GM13976 (cell line): Measurements from ENCODE around the gene NUP62.

Experiments
- DNase-seq: peaks from one replicate; pipeline ENCODE4 v3.0.0; 2012; ENCODE audit warnings: low spot score
- in situ Hi-C: fragments of 300-500 bp; cut with MboI; formaldehyde crosslinking; loops from one replicate; pipeline ENCODE4 v1.12.0; 2022; ENCODE audit warnings: low sequenced_read_pairs, mixed read lengths, inconsistent platforms; ENCODE audit not compliant: unreplicated experiment
- TF ChIP-seq, protein P1 (sequence below): IDR thresholded peaks from 2 replicates; pipeline ENCODE4 v1.5.1; 2012; ENCODE audit warnings: borderline replicate concordance, mild to moderate bottlenecking; ENCODE audit not compliant: insufficient read depth; ENCODE audit errors: extremely low read depth, missing control alignments, control extremely low read depth

Gene NUP62

GRCh38 chr19:49874503-49875157 is 54.7 kb downstream of the NUP62 start:
- no peak for DNase-seq
- TF ChIP-seq, protein P1, sequence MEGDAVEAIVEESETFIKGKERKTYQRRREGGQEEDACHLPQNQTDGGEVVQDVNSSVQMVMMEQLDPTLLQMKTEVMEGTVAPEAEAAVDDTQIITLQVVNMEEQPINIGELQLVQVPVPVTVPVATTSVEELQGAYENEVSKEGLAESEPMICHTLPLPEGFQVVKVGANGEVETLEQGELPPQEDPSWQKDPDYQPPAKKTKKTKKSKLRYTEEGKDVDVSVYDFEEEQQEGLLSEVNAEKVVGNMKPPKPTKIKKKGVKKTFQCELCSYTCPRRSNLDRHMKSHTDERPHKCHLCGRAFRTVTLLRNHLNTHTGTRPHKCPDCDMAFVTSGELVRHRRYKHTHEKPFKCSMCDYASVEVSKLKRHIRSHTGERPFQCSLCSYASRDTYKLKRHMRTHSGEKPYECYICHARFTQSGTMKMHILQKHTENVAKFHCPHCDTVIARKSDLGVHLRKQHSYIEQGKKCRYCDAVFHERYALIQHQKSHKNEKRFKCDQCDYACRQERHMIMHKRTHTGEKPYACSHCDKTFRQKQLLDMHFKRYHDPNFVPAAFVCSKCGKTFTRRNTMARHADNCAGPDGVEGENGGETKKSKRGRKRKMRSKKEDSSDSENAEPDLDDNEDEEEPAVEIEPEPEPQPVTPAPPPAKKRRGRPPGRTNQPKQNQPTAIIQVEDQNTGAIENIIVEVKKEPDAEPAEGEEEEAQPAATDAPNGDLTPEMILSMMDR = no peak
- in situ Hi-C loops = no loop called here

DNA sequence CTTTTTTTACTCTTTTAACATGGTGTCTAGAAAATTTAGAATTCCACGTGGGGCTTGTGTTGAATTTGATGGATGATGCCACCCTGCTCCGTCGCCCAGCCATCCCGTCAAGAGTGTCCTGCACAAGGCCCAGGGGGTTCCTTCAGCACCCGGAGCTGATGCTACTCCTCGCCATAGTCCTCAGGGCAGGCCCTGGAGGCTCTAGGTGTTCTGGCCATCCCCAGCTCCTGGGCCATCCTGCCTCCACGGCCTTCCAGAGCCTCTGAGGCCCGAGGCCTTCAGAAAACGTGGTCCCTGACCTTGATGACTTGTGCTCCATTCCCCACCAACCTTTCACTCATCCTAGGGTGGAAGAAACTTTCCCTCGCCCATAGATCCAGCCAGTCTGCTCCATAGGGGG is 55.5 kb downstream of the NUP62 start:
- no peak for DNase-seq
- in situ Hi-C loops = no loop called here
- TF ChIP-seq, protein P1 = no peak

DNA sequence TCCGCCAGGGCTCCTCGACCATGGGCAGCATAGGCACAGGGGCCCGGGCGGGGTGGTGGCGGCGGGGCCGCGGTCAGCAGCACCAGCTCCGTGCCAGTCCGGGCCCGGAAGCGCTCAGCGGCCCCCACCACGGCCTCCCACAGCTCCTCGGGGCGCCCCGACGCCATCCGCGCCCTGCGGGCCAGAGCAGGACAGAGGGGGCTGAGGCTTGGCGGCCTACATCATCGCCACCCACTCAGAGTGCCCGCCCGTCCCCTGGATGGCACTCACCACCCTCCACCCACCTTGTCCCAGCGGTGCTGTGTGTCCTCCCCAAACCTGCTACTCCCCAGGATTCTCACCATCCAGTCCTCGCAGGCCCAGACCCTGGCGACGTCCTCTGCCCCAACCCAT is 56.2 kb downstream of the NUP62 start:
- DNase-seq = no peak
- TF ChIP-seq, protein P1 = no peak
- in situ Hi-C loops = no loop called here

DNA sequence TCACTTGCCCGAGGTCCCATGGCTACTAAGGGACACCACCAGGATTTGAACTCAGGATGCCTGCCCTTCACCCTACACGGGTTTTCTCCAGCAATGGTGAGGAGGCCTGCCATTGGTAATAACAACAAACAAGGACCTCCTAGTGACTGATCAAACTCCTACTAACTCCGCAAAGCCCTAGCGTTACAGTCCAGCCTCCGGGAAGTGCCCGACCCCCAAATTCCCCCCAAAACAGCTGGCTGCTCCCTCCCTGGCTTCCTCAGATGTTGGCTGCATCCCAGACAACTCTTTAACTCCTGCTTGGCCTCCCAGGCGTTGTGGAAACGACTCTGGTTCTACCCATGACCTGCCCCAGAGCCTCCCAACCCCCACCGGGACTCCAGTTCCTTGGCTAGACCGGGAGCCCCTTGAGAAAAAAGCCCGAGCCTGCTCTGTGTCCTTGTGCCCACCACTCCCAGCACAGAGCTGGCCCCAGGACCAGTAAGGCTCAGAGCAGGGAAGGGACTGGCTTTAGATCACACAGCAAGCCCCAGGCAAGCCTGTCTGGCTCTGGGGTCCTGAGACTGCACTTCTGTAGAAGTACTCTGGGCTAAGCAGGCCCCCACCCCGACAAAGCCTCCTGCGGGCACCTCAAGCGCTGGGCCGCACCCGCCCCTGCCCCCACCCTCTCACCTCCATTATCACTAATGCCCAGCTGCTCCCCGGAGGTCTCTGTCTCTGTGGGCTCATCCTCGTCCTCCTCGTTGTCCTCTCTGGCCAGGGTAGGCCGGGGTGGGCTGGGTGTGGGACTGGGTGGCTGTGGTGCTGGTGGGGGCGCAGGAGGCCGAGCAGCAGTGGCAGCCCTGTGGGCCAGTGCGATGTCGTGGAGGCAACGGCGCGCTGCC is 56.8 kb downstream of the NUP62 start:
- in situ Hi-C loops = no loop called here
- DNase-seq = no peak
- TF ChIP-seq, protein P1 = no peak

DNA sequence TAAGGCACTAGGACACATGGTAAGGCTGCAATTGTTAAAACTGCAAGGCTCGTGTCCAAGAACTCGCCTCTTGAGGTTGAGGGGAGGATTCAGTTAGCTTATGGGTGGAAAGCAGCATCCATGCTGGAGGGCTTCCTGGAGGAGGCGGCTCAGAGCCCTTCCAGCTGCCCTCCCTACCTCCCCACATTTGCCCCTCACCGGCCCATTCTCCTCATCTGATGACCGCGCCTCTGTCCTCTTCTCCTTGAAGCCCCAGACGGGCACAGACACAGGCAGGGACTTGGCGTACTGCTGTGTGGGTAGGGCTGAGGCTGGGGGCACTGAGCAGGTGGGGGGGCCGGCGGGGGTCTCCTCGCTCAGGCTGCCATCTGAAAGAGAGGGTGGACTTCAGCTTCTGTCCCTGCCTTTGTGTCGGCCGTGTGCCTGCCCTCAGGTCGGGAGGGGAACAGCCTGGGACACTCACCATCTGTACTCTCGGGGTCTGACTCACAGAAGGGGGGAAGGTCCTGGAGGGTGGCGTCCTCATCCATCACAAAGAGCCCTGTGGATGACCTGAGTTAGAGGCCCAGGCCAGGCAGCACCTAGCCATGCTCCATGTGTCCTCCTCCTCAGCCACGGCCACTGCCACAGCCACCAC is 57.8 kb downstream of the NUP62 start:
- no peak for DNase-seq
- in situ Hi-C loops = no loop called here
- TF ChIP-seq, protein P1 = no peak

GRCh38 chr19:49870309-49870901 is 58.9 kb downstream of the NUP62 start:
- in situ Hi-C loops = no loop called here
- TF ChIP-seq, protein P1 = no peak
- no peak for DNase-seq
